ENCODE measurements around the gene SP1. TPM values are rescaled to one million over a fixed set of nuclear protein-coding genes. Genes with fewer than 3 reads are reported as not detected.
A peak's percentile ranks its signal among the peaks of the same experiment; 100 is the strongest.

The SP1 gene
- polyA plus RNA-seq, 3 donors: 15.1 to 80.7 (median 22.7) TPM

GRCh38 chr12:53465679-53466078 is 85.7 kb downstream of the SP1 start:
- TF ChIP-seq CTCF (IDR thresholded peaks at IDR 0.05): no peak
- peaks cover 0 to 2% (median 0%) of the 10 kb centered on the region in 3 donors for H3K27me3 Mint-ChIP-seq (ENCODE audit: low read depth in 3 of 3)

More at GRCh38 chr12:53465679-53466078, 85.7 kb downstream of the SP1 start:
- intact Hi-C loops (cut with micrococcal nuclease): no loop called here
- no CpG with 5 or more reads among the region's 2 CpGs for WGBS (ENCODE audit: insufficient coverage)
- H3K4me1 ChIP-seq (ENCODE audit: control insufficient read depth in 1 of 2, insufficient read depth in 2 of 2, low read length in 2 of 2): no peaks in the 10 kb centered on the region
- H3K27ac Mint-ChIP-seq: peak overlapping the region in 4 of 7 donors; percentile 2 to 43 (median 28)
- no peaks in the 10 kb centered on the region for H3K4me1 Mint-ChIP-seq
- no peak overlapping the region for H2AFZ ChIP-seq (ENCODE audit: insufficient read depth, low read depth, low read length, poor library complexity, severe bottlenecking)
- H3K9me3 ChIP-seq (replicated peaks in 1 of 2; ENCODE audit: control insufficient read depth in 1 of 2, insufficient read depth in 1 of 2, low read length in 2 of 2): no peaks in the 10 kb centered on the region
- peaks cover 100% of the 10 kb centered on the region in 2 donors for H3K36me3 ChIP-seq (replicated peaks in 1 of 2; ENCODE audit: control insufficient read depth in 1 of 2, insufficient read depth in 2 of 2, low read length in 2 of 2)
- no peak overlapping the region for H3K9ac ChIP-seq (ENCODE audit: insufficient read depth, low read length, poor library complexity, severe bottlenecking)
- H3K27me3 ChIP-seq (ENCODE audit: control insufficient read depth in 2 of 2, insufficient read depth in 2 of 2, low read length in 2 of 2): no peaks in the 10 kb centered on the region
- H3K9me3 Mint-ChIP-seq: no peaks in the 10 kb centered on the region
- H3K4me3 ChIP-seq (replicated peaks in 1 of 3; ENCODE audit: low read depth in 2 of 3, low read length in 3 of 3): no peak overlapping the region
- H3K36me3 Mint-ChIP-seq: peaks cover 93 to 98% of the 10 kb centered on the region in 2 donors
- no peak overlapping the region for H3K4me3 Mint-ChIP-seq
- H3K4me2 ChIP-seq (replicated peaks; ENCODE audit: extremely low read depth, low read length, poor library complexity, severe bottlenecking): no peak overlapping the region
- H4K20me1 ChIP-seq (ENCODE audit: insufficient read depth, low read length): peaks cover 97% of the 10 kb centered on the region
- H3K79me2 ChIP-seq (ENCODE audit: insufficient read depth, low read length): peaks cover 93% of the 10 kb centered on the region
- no peak for DNase-seq
- peak overlapping the region in 1 of 2 donors; percentile 59 for H3K27ac ChIP-seq (ENCODE audit: low read depth in 1 of 2, low read length in 2 of 2)

Other genes with a start within 250 kb of the SP1 start
- gene ZNF740, start 199.5 kb upstream of the SP1 start, polyA plus RNA-seq: 10 to 100 TPM in 1 of 3 donors, 1 to 10 TPM in 1, under 1 TPM in 1; 0.74 to 15.4 (median 1.3) TPM
- 100 to 1,000 TPM in 1 of 3 donors, 1 to 10 TPM in 2; 1.3 to 145 (median 1.4) TPM for gene CSAD, start 199.3 kb upstream of the SP1 start, polyA plus RNA-seq
- gene ITGB7, start 172.9 kb upstream of the SP1 start, polyA plus RNA-seq: 10 to 100 TPM; 24.1 to 33.1 (median 28.4) TPM
- 10 to 100 TPM in 1 of 3 donors, 1 to 10 TPM in 2; 1.8 to 14.6 (median 2.3) TPM for gene RARG, start 148.0 kb upstream of the SP1 start, polyA plus RNA-seq
- gene ESPL1, start 111.9 kb upstream of the SP1 start, polyA plus RNA-seq: under 1 TPM in 1 of 3 donors, not detected in 2; 0.79 TPM
- gene PFDN5, start 84.6 kb upstream of the SP1 start, polyA plus RNA-seq: 1,000 to 10,000 TPM; 1,474 to 2,196 (median 1,751) TPM
- gene MYG1, start 80.5 kb upstream of the SP1 start, polyA plus RNA-seq: 10 to 100 TPM; 49.3 to 64.3 (median 55.7) TPM
- gene AAAS, start 58.6 kb upstream of the SP1 start, polyA plus RNA-seq: 10 to 100 TPM; 25.6 to 62.6 (median 27.2) TPM
- gene SP7, start 43.8 kb upstream of the SP1 start, polyA plus RNA-seq: under 1 TPM in 1 of 3 donors, not detected in 2; 0.04 TPM
- gene AMHR2, start 43.7 kb downstream of the SP1 start, polyA plus RNA-seq: not detected
- 100 to 1,000 TPM; 172 to 670 (median 591) TPM for gene PRR13, start 61.6 kb downstream of the SP1 start, polyA plus RNA-seq
- gene PCBP2, start 71.9 kb downstream of the SP1 start, polyA plus RNA-seq: 100 to 1,000 TPM in 1 of 3 donors, 10 to 100 TPM in 2; 79.6 to 588 (median 81.9) TPM
- gene MAP3K12, start 119.3 kb downstream of the SP1 start, polyA plus RNA-seq: 10 to 100 TPM in 1 of 3 donors, 1 to 10 TPM in 2; 1.7 to 31.4 (median 2.0) TPM
- 10 to 100 TPM; 16.6 to 39.4 (median 24.4) TPM for gene TARBP2, start 121.1 kb downstream of the SP1 start, polyA plus RNA-seq
- under 1 TPM in 1 of 3 donors, not detected in 2; 0.29 TPM for gene NPFF, start 127.3 kb downstream of the SP1 start, polyA plus RNA-seq
- gene ATF7, start 246.2 kb downstream of the SP1 start, polyA plus RNA-seq: 10 to 100 TPM; 21.7 to 27.9 (median 24.4) TPM